HG03064 (cell line): ENCODE results near the gene PPP6R2.

Source experiments
- ATAC-seq: cut with Tn5 transposase; IDR thresholded peaks from one replicate; pipeline ENCODE4 v1.9.1; 2021; ENCODE audit warnings: low read depth; ENCODE audit not compliant: unreplicated experiment

Gene PPP6R2

GRCh38 chr22:50463188-50463900, 120.2 kb downstream of the PPP6R2 start:
- ATAC-seq, result no peak

DNA sequence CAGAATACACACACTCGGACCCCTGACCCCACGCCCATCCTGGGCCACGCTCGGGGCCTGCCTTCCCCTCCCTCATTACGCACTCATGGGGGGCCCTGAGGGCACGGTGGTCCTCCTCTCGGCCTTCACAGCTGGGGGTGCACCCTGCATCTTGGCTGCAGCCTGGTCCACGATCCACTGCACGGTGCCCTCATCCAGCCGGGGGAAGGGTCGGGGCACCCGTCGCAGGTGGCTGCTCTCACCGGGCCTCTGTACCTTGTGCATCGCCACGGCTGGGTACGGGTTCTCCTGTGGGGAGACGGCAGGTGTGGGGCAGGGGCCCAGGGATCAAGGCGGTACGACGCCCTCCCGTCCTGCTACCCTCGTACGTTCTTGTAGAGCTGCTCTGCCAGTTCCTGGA, 121.3 kb downstream of the PPP6R2 start:
- ATAC-seq, result no peak

DNA sequence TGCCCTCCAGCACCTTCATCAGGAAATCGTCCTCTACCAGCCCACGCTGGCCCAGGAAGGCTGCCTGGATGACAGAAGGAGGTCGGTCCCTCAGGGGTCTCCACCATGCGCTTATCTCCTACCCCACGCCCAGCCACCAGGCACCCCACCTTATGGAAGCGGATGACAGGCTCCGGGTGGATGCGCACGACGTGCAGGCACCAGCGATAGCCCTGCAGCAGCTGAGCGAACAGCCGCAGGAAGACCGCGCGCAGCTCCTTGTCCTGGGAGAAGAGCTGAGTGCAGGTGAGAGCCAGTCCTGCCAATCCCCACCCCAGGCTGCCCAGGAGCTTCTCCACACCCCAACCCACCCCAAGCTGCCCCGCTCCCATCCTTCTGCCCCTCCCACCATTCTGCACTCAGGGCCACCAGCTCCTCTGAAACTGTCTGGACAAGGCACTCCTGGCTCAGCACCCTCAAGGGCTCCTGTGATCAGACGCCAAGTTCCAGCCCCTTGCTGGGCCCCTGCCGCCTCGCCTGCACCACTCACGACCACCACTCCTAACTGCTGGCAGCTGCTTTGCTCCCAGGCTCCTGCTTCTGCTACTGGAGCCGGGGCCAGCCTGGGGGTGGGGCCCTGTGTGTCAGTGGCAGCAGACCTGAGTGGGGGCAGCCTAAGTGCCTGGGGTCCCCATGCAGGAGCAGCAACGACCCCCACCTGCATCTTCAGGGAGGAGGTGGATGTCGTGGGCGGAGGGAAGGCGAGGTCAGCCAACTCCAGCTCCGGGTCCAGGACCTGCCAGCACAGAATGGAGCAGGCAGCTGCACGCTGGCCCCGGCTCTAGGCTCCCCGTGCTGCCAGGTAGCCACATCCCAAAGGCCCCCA, 122.2 kb downstream of the PPP6R2 start:
- ATAC-seq, result no peak

DNA sequence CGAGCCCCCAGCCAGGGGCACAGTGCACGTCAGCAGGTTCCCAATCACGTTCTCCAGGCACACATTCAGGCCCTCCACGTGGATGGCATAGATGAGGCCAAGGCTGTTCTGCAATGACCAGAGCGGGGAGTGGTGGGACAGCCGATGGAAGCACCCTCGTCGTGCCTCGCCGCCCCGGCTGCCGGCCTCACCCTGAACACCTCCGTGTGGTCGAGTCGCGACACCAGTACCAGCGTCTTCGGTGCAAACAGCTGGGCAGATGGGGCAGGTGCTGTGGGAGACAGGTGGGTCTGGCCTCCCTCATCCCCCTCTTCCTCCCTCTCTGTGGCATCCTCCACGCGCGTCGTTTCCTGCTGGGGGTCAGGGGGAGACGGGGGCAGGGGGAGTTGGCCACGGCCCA, 124.2 kb downstream of the PPP6R2 start:
- ATAC-seq, result no peak

- ATAC-seq, result no peak
Observed at GRCh38 chr22:50467773-50468440, 124.8 kb downstream of the PPP6R2 start.

DNA sequence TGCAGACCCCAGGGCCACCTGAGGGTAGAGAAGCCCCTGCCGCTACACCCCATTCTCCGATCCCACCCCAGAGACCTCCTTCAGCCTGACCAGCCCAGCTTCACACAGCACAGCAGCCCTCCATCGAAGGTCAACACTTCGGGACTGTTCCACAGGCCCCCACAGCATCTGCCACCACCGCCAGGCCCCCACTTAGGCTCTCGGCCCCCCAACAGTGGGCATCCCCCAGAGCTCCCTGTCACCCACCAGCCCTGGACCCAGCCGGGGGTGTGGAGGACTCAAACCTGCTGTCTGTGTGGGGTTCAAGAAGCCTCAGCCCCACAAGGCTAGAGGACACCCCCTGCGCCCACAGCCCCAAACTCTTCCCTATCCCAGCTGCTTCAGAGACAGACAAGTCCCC, 125.5 kb downstream of the PPP6R2 start:
- no peak for ATAC-seq

DNA sequence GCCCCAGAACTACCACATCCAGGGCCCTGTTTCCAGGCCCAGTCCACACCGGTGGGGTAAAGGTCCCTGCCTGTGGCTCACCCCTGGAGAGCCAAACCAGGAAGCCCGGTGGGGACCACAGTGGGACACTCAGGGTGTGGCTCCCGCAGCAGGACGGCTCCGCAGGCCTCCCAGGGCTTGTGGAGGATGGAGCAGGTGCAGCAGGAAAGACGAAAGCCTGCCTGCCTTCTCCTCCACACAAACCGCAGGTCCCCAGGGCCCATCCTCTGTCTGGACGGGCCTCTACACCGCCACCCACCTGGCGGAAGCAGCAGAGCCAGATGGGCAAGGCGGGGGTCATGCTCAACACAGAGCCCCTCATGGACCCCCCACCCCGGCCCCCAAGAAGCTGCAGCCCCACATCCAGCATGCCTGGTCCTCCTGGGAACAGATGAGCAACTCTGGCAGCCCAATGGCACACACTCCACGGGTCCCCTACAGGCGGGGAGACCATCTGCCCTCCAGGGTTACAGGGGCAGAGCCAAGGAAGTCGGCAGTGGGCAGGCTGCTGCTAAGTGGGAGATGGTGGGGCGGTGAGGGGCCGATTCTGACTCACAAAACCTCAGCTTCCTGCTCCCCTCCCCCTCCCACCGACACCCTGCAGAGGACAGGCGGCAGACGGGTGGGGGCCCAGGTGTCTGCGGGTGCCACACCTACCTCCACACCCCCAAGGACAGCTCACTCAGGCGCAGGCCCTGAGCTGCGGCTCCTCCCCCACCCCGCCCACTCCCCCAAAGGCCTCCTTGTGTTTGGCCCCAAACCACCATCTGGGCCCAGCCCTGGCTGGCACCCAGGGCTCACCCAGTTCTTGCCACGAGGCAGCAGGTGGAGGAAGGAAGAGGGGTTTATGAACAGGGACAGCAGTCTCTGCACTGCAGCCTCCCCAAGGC, 126.5 kb downstream of the PPP6R2 start:
- peak; percentile 48 for ATAC-seq

DNA sequence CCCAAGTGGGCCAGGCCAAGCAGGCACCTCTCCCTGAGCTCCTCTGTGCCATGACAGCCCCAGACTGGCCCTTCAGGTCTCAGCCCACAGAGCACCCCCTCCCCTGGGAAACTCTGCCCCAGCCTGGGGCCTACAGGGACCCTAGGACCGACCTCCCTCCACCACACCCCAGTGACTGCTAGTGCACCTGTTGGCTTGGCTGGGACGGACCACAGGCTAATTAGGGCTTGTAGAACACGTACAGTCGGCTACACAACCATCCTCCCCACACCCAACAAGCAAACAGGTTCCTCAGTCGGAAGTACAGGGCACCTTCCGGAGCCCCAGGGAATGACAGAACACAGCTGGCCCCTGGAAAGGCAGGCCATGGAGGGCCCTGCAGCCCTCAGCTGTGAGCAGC, 127.4 kb downstream of the PPP6R2 start:
- ATAC-seq, result no peak

- no peak for ATAC-seq
Observed at GRCh38 chr22:50471197-50471847, 128.2 kb downstream of the PPP6R2 start.

DNA sequence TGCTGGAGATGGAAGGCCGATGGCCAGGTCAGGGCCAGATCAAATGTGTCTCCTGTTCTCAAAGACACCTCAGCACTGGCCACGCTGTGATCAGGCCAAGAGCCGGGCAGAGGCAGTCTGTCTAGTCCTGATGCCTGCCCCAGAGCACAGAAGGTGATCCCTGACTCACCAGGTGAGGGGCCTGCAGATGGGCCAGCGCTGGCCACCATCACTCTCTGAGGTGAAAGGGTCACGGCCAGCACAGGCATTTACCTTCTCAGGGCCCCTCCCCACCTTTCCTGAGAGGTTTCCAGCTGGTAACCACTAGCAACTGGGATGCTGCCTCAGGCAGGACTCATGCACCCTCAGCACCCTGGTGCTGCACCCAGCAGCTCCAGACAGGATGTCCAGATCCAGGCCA, 128.8 kb downstream of the PPP6R2 start:
- ATAC-seq, result no peak

DNA sequence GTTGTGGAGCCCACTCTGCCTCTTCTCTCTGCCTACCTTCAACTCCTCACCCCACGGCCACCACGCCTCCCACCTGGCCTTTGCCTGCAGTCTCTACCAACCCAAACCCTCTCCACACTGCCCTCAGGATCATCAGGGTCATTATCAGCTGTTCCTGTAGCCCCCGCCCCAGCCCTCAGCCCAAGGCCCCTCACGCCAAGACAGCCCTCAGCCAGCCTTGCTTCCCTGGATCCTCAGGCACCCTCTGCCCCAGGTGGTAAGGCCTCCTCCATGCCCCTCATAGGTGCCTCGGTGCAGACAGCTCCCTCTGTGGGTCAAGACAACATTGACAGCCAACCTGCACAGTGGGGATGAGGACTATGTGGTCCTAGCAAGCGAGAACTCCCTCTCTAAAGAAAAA, 130.0 kb downstream of the PPP6R2 start:
- ATAC-seq, result no peak

DNA sequence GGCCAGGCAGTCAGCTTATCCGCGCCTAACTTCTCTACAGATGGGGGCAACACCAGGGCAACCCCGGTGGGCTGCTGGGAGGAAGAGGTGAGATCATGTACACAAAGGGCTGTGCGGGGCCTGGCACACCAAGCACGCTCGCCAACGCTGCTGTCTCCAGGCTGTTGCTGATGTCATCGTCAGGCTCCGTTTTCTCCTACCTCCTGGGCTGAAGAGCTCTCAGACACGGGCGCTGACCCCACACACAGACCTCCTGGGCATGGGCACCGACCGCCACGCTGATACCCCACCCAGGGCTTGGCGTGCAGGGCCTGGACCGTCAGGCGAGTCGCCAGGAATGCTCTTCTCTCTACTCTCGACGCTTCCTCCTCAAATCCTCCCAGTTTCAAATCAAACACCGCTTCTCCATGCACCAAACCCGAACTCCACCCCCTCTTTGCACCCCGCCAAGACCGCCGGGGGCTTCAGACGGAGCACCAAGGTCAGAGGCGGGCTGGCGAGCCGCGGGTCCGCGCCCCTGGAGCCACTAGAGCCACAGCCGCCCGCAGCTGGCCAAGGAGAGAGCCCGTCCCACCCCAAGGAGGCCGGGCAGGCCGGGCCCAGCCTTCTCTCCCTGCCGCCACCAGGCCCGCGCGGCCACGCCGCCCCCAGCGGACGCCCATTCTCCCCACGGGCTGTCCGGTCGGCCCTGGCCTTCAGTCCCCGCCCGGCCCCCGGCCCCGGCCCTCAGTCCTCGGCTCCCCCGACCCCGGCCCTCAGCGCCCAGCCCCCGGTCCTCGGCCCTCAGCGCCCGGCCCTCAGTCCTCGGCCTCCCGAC, 130.9 kb downstream of the PPP6R2 start:
- no peak for ATAC-seq

GRCh38 chr22:50474710-50475651, 131.9 kb downstream of the PPP6R2 start, which contains the start of gene SBF1:
Gene SBF1 (minus strand): TSS chr22:50475035. CDS start chr22:50474840, 195 bp downstream.
- peak; percentile 57 for ATAC-seq

DNA sequence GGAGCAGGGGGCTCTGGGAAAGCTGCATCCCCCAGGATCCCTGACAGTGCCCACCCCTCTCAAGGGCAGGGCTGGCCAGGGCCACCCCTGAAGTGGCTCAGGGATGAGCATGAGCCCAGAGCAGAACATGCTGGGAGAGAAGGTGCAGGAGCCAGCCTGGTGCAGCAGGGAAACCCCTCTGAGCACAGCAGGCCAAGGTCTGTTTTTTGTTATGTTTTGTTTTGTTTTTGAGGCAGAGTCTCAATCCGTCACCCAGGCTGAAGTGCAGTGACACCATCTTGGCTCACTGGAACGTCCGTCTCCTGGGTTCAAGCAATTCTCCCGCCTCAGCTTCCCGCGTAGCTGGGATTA, 132.5 kb downstream of the PPP6R2 start:
- no peak for ATAC-seq

DNA sequence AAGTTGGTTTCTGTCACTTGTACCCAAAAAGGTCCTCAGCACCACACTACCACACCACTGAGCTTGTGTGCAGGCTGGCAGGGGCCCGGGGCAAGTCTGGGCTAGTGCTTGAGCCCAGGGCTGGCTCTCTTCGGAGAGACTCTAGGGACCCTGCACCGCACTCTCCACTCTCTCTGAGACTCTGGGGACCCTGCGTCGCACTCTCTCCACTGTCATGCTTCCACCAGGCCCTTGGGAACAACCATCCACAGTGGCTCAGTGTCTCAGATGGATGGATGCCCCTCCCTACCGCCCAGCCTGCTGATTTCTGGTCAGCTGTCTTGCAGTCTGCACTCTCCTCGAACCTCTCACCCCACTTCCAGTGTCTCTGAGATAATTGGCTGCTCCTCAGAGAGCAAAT, 133.7 kb downstream of the PPP6R2 start:
- no peak for ATAC-seq

DNA sequence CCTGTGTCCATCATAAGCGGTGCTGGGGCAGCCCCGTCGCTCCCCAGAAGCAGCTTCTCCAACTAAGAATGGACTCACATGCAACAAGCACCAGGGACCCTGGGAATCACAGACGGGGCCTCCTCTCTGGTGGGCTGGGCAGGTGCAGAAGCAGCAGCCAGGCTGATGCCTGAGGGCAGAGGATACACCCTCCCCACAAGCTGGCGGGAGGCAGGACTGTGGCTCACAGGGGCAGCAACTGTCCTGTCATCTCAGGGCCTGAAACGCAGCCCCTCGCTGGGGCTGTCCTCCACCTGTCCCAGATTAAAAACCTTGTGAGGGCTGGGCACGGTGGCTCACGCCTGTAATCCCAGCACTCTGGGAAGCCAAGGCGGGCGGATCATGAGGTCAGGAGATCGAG, 134.8 kb downstream of the PPP6R2 start:
- ATAC-seq, result no peak

DNA sequence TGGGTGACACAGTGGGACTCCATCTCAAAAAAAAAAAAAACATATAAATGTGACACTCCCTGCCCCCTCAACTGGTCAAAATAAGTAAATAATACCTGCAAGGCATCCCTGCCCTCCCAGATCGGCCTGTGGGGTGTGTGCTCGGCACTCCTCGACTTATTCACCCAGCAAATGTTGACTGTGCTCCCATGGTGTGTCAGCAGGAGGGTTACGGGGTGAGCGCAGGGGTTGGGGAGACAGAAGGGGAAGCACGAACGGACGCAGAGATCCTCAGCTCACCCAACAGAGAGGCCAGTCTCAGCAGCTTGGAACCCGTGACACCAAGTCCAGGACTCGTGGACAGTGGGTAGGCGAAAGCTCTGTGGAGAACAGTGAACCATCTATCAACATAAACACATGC, 136.6 kb downstream of the PPP6R2 start:
- no peak for ATAC-seq

DNA sequence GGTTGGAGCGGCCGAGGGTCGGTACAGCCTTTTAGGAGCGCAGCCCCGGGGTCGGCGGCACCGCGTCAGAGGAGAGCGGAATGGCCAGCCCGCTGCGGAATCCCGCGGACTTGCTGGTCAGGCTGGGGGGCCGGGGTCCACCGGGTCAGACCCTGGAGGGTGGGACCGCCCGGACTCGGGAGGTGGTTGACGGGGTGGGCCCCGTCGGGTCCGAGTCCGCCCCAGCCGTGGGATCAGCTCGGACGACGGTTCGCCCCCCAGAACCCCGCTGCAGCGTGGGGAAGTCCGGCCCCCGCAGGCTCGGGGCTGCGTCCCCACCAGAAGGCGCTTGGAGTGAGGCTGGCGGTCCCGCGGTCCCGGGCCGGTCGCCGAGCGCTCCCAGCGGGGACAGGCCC, 137.9 kb downstream of the PPP6R2 start:
- no peak for ATAC-seq
